GM08714 (cell line): ENCODE measurements around the gene RBM28.

Experiments used
- H3K4me3 ChIP-seq: fragments of 200-500 bp; sonication (Bioruptor generic); 2 replicates; pipeline ENCODE4 v1.5.1; 2014; ENCODE audit warnings: mild to moderate bottlenecking, low read length, inconsistent platforms
- ZNF274 ChIP-seq: IDR thresholded peaks from 2 replicates; pipeline ENCODE4 v1.6.1; 2012; ENCODE audit warnings: mild to moderate bottlenecking, low read depth, low read length

RBM28 gene

GRCh38 chr7:128343554-128344430, at the start of gene RBM28:
TSS of gene RBM28 (minus strand) at chr7:128343908. CDS start at chr7:128343793, 115 bp downstream.
- no peak for TF ChIP-seq ZNF274
- H3K4me3 ChIP-seq, result peak within 1 kb of the TSS; percentile 78

GRCh38 chr7:128392446-128393327, 49.0 kb upstream of the RBM28 start:
- no peak for TF ChIP-seq ZNF274
- H3K4me3 ChIP-seq, result no peak overlapping the region

- no peak overlapping the region for H3K4me3 ChIP-seq
- TF ChIP-seq ZNF274, result no peak
These were observed 48.1 kb upstream of the RBM28 start for GRCh38 chr7:128391805-128392204.

GRCh38 chr7:128390871-128391565, 47.3 kb upstream of the RBM28 start:
- H3K4me3 ChIP-seq, result no peak overlapping the region
- TF ChIP-seq ZNF274, result no peak

GRCh38 chr7:128389618-128390329, 46.1 kb upstream of the RBM28 start:
- H3K4me3 ChIP-seq, result no peak overlapping the region
- no peak for TF ChIP-seq ZNF274

- H3K4me3 ChIP-seq, result no peak overlapping the region
- no peak for TF ChIP-seq ZNF274
These were observed 45.4 kb upstream of the RBM28 start for GRCh38 chr7:128389085-128389617.

- H3K4me3 ChIP-seq, result no peak overlapping the region
These were observed 44.4 kb upstream of the RBM28 start for GRCh38 chr7:128388145-128388485.

GRCh38 chr7:128387216-128388144, 43.8 kb upstream of the RBM28 start:
- H3K4me3 ChIP-seq, result no peak overlapping the region
- TF ChIP-seq ZNF274, result no peak

More at GRCh38 chr7:128388145-128388485, 44.4 kb upstream of the RBM28 start:
- TF ChIP-seq ZNF274, result no peak

GRCh38 chr7:128385988-128386925, 42.5 kb upstream of the RBM28 start:
- H3K4me3 ChIP-seq, result no peak overlapping the region
- TF ChIP-seq ZNF274, result no peak

GRCh38 chr7:128384726-128385125, 41.0 kb upstream of the RBM28 start:
- no peak for TF ChIP-seq ZNF274
- no peak overlapping the region for H3K4me3 ChIP-seq

GRCh38 chr7:128383776-128384175, 40.1 kb upstream of the RBM28 start:
- no peak for TF ChIP-seq ZNF274
- no peak overlapping the region for H3K4me3 ChIP-seq

- no peak for TF ChIP-seq ZNF274
- no peak overlapping the region for H3K4me3 ChIP-seq
These were observed 37.6 kb upstream of the RBM28 start for GRCh38 chr7:128381161-128381821.
